Neural cell (in vitro differentiated cells): ENCODE measurements around the gene SERPINE2. TPM values are rescaled to one million over a fixed set of nuclear protein-coding genes. Genes with fewer than 3 reads are reported as not detected.

Experiments used
- H2AFZ ChIP-seq: fragments of 200-600, 300-800 bp; sonication (generic), shearing (Covaris generic); 2 replicates; pipeline ENCODE4 v1.6.0; 2014; ENCODE audit warnings: low read depth, mild to moderate bottlenecking, antibody characterized with exemption, low read length, moderate library complexity
- H3F3A ChIP-seq: fragments of 200-600 bp; shearing (Covaris generic); 2 replicates; pipeline ENCODE4 v1.6.1; 2016; ENCODE audit warnings: mild to moderate bottlenecking, moderate library complexity, mixed read lengths, antibody characterized with exemption, low read length; ENCODE audit not compliant: insufficient read depth, poor library complexity, severe bottlenecking
- H3K27ac ChIP-seq: fragments of 200-600, 300-800 bp; sonication (generic), shearing (Covaris generic); 2 replicates; pipeline ENCODE4 v1.5.1; 2014; ENCODE audit warnings: mild to moderate bottlenecking, low read length, moderate library complexity
- H3K27me3 ChIP-seq: fragments of 300-800, 200-600 bp; sonication (generic), shearing (Covaris generic); 2 replicates; pipeline ENCODE4 v1.6.0; 2014; ENCODE audit warnings: mild to moderate bottlenecking, low read depth, low read length, moderate library complexity; ENCODE audit not compliant: insufficient read depth
- H3K36me3 ChIP-seq: fragments of 300-800, 200-600 bp; sonication (generic), shearing (Covaris generic); 2 replicates; pipeline ENCODE4 v1.5.1; 2014; ENCODE audit warnings: mild to moderate bottlenecking, antibody characterized with exemption, low read length, moderate library complexity; ENCODE audit not compliant: insufficient read depth
- H3K4me2 ChIP-seq: fragments of 300-800, 200-600 bp; sonication (generic), shearing (Covaris generic); 2 replicates; pipeline ENCODE4 v1.6.0; 2014; ENCODE audit warnings: mild to moderate bottlenecking, low read length
- H3K4me3 ChIP-seq: fragments of 300-800, 200-600 bp; sonication (generic), shearing (Covaris generic); 2 replicates; pipeline ENCODE4 v1.5.1; 2014; ENCODE audit warnings: mild to moderate bottlenecking, low read length, moderate library complexity
- H3K79me2 ChIP-seq: fragments of 200-600 bp; shearing (Covaris generic); replicated peaks from 2 replicates; pipeline ENCODE4 v1.6.0; 2014; ENCODE audit warnings: mild to moderate bottlenecking, low read length, moderate library complexity; ENCODE audit not compliant: insufficient read depth
- H3K9ac ChIP-seq: fragments of 300-800, 200-600 bp; sonication (generic), shearing (Covaris generic); 2 replicates; pipeline ENCODE4 v1.6.1; 2016; ENCODE audit warnings: mild to moderate bottlenecking, low read length, mixed read lengths
- H3K9me2 ChIP-seq: fragments of 200-600 bp; shearing (Covaris generic); 2 replicates; pipeline ENCODE4 v1.6.1; 2016; ENCODE audit warnings: mild to moderate bottlenecking, low read length, mixed read lengths; ENCODE audit not compliant: insufficient read depth
- H3K9me3 ChIP-seq: fragments of 200-600, 300-800 bp; sonication (generic), shearing (Covaris generic); 2 replicates; pipeline ENCODE4 v1.6.1; 2016; ENCODE audit warnings: mild to moderate bottlenecking, mixed run types, low read length, moderate library complexity, mixed read lengths
- H4K20me1 ChIP-seq: fragments of 200-600 bp; shearing (Covaris generic); 2 replicates; pipeline ENCODE4 v1.6.1; 2016; ENCODE audit warnings: mild to moderate bottlenecking, mixed run types; ENCODE audit not compliant: insufficient read depth
- CTCF ChIP-seq: fragments of 450-650 bp; IDR thresholded peaks from 2 replicates; pipeline ENCODE4 v1.5.1; 2014; ENCODE audit warnings: antibody characterized with exemption, mild to moderate bottlenecking, moderate library complexity; ENCODE audit not compliant: poor library complexity, severe bottlenecking
- EP300 ChIP-seq: fragments of 450-650 bp; conservative IDR thresholded peaks from 2 replicates; pipeline ENCODE4 v1.6.1; 2014; ENCODE audit warnings: antibody characterized with exemption, mild to moderate bottlenecking, moderate library complexity; ENCODE audit not compliant: poor library complexity, severe bottlenecking
- EZH2 ChIP-seq: fragments of 200-600, 300-800 bp; shearing (Covaris generic), sonication (generic); IDR thresholded peaks from 2 replicates; pipeline ENCODE4 v1.6.1; 2014; ENCODE audit warnings: antibody characterized with exemption, low read length, borderline replicate concordance, mild to moderate bottlenecking; ENCODE audit not compliant: insufficient read depth, poor library complexity, severe bottlenecking
- MXI1 ChIP-seq: fragments of 450-650 bp; conservative IDR thresholded peaks from 2 replicates; pipeline ENCODE4 v1.6.1; 2014; ENCODE audit warnings: antibody characterized with exemption, mild to moderate bottlenecking; ENCODE audit not compliant: poor library complexity, severe bottlenecking
- POLR2AphosphoS5 ChIP-seq: IDR thresholded peaks from 2 replicates; pipeline ENCODE4 v1.6.1; 2012
- RAD21 ChIP-seq: fragments of 450-650 bp; conservative IDR thresholded peaks from 2 replicates; pipeline ENCODE4 v1.6.1; 2014; ENCODE audit warnings: antibody characterized with exemption, mild to moderate bottlenecking, moderate library complexity
- REST ChIP-seq: IDR thresholded peaks from 2 replicates; pipeline ENCODE4 v1.6.1; 2012; ENCODE audit warnings: borderline replicate concordance
- SMC3 ChIP-seq: fragments of 450-650 bp; conservative IDR thresholded peaks from 2 replicates; pipeline ENCODE4 v1.6.1; 2014; ENCODE audit warnings: antibody characterized with exemption, mild to moderate bottlenecking, moderate library complexity; ENCODE audit not compliant: poor library complexity
- TAF1 ChIP-seq: IDR thresholded peaks from 2 replicates; pipeline ENCODE4 v1.6.1; 2012; ENCODE audit warnings: low read depth
- polyA plus RNA-seq: library from polyadenylated mRNA; depleted of rRNA; stranded (reverse); fragments of >200 nt; gene quantifications from 2 replicates; pipeline ENCODE4 v1.2.3, GENCODE V29; 2014

The SERPINE2 gene
- polyA plus RNA-seq, 1 donor from 2014 or later, result 38.5 TPM

- Histone ChIP-seq H3K36me3 (peaks cover 5% of the 10 kb centered on the region), H4K20me1 (no peaks in the 10 kb centered on the region), H3K4me2 (no peak overlapping the region), H3F3A (no peaks in the 10 kb centered on the region), H3K9me3 (no peaks in the 10 kb centered on the region), H3K4me3 (no peak overlapping the region), H3K9me2 (no peaks in the 10 kb centered on the region), H3K27ac (no peak overlapping the region), H3K27me3 (no peaks in the 10 kb centered on the region), H2AFZ (no peak overlapping the region), H3K79me2 (no peaks in the 10 kb centered on the region), H3K9ac (no peak overlapping the region)
- TF ChIP-seq EZH2 (no peak), CTCF (no peak), SMC3 (no peak), EP300 (no peak), REST (no peak), RAD21 (no peak), MXI1 (no peak), POLR2AphosphoS5 (no peak), TAF1 (no peak)
Measured at GRCh38 chr2:223980803-223981202, 58.3 kb downstream of the SERPINE2 start.

DNA sequence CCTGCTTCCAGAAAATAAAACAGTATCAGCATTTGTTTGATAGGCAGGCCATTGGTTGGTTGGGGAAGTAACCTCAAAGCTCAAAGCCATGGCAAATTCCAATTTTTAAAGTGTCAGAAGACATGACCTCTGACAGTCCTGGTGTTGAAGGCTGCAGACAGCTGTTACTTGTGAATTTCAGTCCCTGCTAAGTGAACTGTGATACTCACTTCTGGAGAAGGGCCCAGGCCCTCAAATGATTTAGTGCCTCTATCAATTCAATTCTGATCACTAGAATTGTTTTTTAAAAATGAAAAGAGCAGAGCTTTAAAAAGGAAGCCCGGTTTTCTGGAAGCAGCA is 58.7 kb downstream of the SERPINE2 start:
- Histone ChIP-seq H3K27me3 (no peaks in the 10 kb centered on the region), H3K9me2 (no peaks in the 10 kb centered on the region), H3K4me3 (no peak overlapping the region), H3K9ac (no peak overlapping the region), H3F3A (no peaks in the 10 kb centered on the region), H3K79me2 (no peaks in the 10 kb centered on the region), H3K4me2 (no peak overlapping the region), H3K9me3 (no peaks in the 10 kb centered on the region), H3K27ac (no peak overlapping the region), H2AFZ (no peak overlapping the region), H3K36me3 (peaks cover 5% of the 10 kb centered on the region), H4K20me1 (no peaks in the 10 kb centered on the region)
- TF ChIP-seq EP300 (no peak), POLR2AphosphoS5 (no peak), REST (no peak), TAF1 (no peak), CTCF (no peak), RAD21 (no peak), SMC3 (no peak), MXI1 (no peak), EZH2 (no peak)
